ENCODE data around the gene FBXL4. TPM values are rescaled to one million over a fixed set of nuclear protein-coding genes. Genes with fewer than 3 reads are reported as not detected.

The FBXL4 gene
- total RNA-seq, 6 donors from 2014 or later = 6.3 to 25.9 (median 14.4) TPM

DNA sequence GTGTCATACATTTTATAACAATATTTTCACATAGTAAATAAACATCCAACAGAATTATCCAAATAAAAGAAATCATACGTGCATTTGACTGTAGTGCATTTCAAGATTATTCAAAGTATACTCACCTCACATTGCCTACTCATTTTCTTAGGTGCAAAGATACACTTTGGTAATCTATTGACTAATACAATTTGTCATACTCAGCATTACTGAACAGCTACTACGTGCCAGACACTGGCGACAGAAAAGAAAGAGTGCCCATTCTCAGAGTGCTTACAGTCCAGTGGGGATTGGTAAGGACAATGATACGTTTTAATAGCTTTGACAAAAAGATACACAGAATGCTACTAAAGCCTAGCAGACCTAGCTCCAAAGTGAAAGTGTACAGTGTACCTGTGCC is 42.0 kb downstream of the FBXL4 start:
- DNase-seq (no peak), ATAC-seq (ENCODE audit: low FRiP score in 2 of 2) (no peak)
- Histone ChIP-seq H3K27ac (no peak overlapping the region), H3K36me3 (peaks cover 2 to 27% (median 5%) of the 10 kb centered on the region in 4 donors), H3K9me3 (no peaks in the 10 kb centered on the region), H3K4me3 (no peak overlapping the region), H3K4me1 (no peaks in the 10 kb centered on the region), H3K27me3 (no peaks in the 10 kb centered on the region)
- WGBS, 2 donors = 94% methylated on average over 4 of the region's 4 CpGs
- no peak for TF ChIP-seq POLR2A (IDR thresholded peaks at IDR 0.05)
- no peak for TF ChIP-seq POLR2AphosphoS5 (IDR thresholded peaks at IDR 0.05)
- TF ChIP-seq EP300 (IDR thresholded peaks at IDR 0.05) = no peak
- TF ChIP-seq, protein P1, sequence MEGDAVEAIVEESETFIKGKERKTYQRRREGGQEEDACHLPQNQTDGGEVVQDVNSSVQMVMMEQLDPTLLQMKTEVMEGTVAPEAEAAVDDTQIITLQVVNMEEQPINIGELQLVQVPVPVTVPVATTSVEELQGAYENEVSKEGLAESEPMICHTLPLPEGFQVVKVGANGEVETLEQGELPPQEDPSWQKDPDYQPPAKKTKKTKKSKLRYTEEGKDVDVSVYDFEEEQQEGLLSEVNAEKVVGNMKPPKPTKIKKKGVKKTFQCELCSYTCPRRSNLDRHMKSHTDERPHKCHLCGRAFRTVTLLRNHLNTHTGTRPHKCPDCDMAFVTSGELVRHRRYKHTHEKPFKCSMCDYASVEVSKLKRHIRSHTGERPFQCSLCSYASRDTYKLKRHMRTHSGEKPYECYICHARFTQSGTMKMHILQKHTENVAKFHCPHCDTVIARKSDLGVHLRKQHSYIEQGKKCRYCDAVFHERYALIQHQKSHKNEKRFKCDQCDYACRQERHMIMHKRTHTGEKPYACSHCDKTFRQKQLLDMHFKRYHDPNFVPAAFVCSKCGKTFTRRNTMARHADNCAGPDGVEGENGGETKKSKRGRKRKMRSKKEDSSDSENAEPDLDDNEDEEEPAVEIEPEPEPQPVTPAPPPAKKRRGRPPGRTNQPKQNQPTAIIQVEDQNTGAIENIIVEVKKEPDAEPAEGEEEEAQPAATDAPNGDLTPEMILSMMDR (IDR thresholded peaks at IDR 0.05) = no peak

DNA sequence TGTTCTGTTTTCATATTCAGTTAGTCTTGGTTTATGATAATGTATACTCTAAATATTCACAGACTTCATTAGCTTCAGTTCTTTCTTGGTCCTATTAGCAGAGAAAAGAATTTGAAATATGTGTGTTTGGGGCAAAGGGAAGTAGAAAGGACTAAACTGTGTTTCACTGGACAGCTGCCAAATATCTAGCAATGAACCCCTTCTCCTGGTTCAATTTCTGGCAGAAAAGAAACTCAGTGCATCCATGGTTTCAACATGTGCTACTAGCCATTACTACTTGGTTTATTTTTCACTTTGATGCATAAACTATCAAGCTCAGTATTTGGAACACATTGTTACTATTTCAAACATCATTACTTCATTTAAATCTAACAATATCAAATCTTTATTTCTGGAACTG is 43.6 kb downstream of the FBXL4 start:
- ATAC-seq (ENCODE audit: low FRiP score in 2 of 2) (no peak), DNase-seq (no peak)
- no peaks in the 10 kb centered on the region for H3K4me1 ChIP-seq
- no peak overlapping the region for H3K4me3 ChIP-seq
- H3K36me3 ChIP-seq = peaks cover 2 to 32% (median 5%) of the 10 kb centered on the region in 4 donors
- no peak overlapping the region for H3K27ac ChIP-seq
- no peaks in the 10 kb centered on the region for H3K9me3 ChIP-seq
- TF ChIP-seq EP300 (IDR thresholded peaks at IDR 0.05) (no peak), POLR2AphosphoS5 (IDR thresholded peaks at IDR 0.05) (no peak), POLR2A (IDR thresholded peaks at IDR 0.05) (no peak)
- TF ChIP-seq, protein P1 (IDR thresholded peaks at IDR 0.05) = no peak
- no peaks in the 10 kb centered on the region for H3K27me3 ChIP-seq

GRCh38 chr6:98900706-98901105 is 47.0 kb downstream of the FBXL4 start:
- ATAC-seq (ENCODE audit: low FRiP score in 2 of 2) (no peak), DNase-seq (no peak)
- Histone ChIP-seq H3K27me3 (no peaks in the 10 kb centered on the region), H3K27ac (no peak overlapping the region), H3K4me3 (no peak overlapping the region), H3K9me3 (no peaks in the 10 kb centered on the region), H3K4me1 (no peaks in the 10 kb centered on the region), H3K36me3 (peaks cover 5 to 50% (median 10%) of the 10 kb centered on the region in 4 donors)
- no peak for TF ChIP-seq EP300 (IDR thresholded peaks at IDR 0.05)
- TF ChIP-seq POLR2A (IDR thresholded peaks at IDR 0.05) = no peak
- no peak for TF ChIP-seq POLR2AphosphoS5 (IDR thresholded peaks at IDR 0.05)
- TF ChIP-seq, protein P1 (IDR thresholded peaks at IDR 0.05) = no peak
- WGBS, 2 donors = 88 to 90% methylated on average over 2 of the region's 2 CpGs

DNA sequence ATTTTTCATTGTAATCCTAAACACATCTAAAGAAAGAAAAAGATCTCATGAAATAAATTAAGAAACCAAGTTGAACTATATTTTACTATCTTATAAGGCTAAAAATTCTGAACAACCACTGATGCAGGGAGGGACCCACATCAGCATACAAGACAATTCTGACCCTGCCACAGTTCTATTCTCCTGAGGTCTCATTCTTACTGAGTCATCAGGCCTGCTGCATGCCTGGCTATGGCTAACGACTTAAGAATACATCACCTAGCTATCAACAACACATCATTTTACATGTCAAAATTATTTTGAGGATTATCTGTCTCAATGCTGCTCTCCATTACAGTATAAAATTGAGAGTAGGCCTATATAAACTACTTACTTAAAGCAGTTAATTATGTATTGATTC is 52.9 kb downstream of the FBXL4 start:
- ATAC-seq (ENCODE audit: low FRiP score in 2 of 2) (no peak), DNase-seq (no peak)
- H3K36me3 ChIP-seq = peaks cover 0 to 34% (median 9%) of the 10 kb centered on the region in 4 donors
- no peaks in the 10 kb centered on the region for H3K27me3 ChIP-seq
- TF ChIP-seq EP300 (IDR thresholded peaks at IDR 0.05) (no peak), POLR2AphosphoS5 (IDR thresholded peaks at IDR 0.05) (no peak), POLR2A (IDR thresholded peaks at IDR 0.05) (no peak)
- TF ChIP-seq, protein P1 (IDR thresholded peaks at IDR 0.05) = no peak
- H3K27ac ChIP-seq = no peak overlapping the region
- no peaks in the 10 kb centered on the region for H3K9me3 ChIP-seq
- no peak overlapping the region for H3K4me3 ChIP-seq
- H3K4me1 ChIP-seq = no peaks in the 10 kb centered on the region
- WGBS, 2 donors = 87 to 97% methylated on average over 1 of the region's 1 CpG

DNA sequence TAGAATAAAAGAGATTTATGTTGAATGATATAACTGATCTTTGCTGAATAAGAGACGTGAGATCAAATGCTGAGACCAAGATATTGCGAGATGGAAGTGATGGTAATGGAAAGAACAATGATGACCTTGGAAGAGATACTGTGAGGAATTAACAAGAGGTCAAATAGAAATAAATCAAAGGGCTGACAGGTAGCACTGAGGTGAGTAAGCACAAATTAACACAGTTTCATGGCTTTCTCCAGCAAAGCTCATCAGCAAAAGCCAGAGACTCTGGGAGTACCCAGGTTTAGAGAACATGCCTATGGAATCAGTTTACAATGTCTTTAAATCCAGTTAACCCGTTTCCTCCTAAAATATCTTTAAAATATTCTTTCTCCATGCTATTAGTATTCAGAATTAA is 60.1 kb downstream of the FBXL4 start:
- ATAC-seq (ENCODE audit: low FRiP score in 2 of 2) = no peak
- H3K4me1 ChIP-seq = no peaks in the 10 kb centered on the region
- H3K4me3 ChIP-seq = no peak overlapping the region
- H3K27me3 ChIP-seq = no peaks in the 10 kb centered on the region
- DNase-seq = no peak
- H3K36me3 ChIP-seq = peaks cover 0 to 26% (median 4%) of the 10 kb centered on the region in 4 donors
- 96 to 98% methylated on average over 3 of the region's 3 CpGs for WGBS, 2 donors
- H3K9me3 ChIP-seq = no peaks in the 10 kb centered on the region
- no peak overlapping the region for H3K27ac ChIP-seq
- TF ChIP-seq EP300 (IDR thresholded peaks at IDR 0.05) (no peak), POLR2AphosphoS5 (IDR thresholded peaks at IDR 0.05) (no peak), POLR2A (IDR thresholded peaks at IDR 0.05) (no peak)
- TF ChIP-seq, protein P1 (IDR thresholded peaks at IDR 0.05) = no peak
